GM21786 (cell line): ENCODE data around the gene ARHGAP26.

Source experiments
- ATAC-seq: cut with Tn5 transposase; IDR thresholded peaks from one replicate; pipeline ENCODE4 v1.9.1; 2021; ENCODE audit not compliant: unreplicated experiment

ARHGAP26 gene

GRCh38 chr5:143056339-143056704 is 286.1 kb downstream of the ARHGAP26 start:
- ATAC-seq: no peak

- ATAC-seq: peak; percentile 25
Observed at GRCh38 chr5:143056792-143057579, 286.8 kb downstream of the ARHGAP26 start.

GRCh38 chr5:143057580-143057999 is 287.4 kb downstream of the ARHGAP26 start:
- peak; percentile 49 for ATAC-seq

GRCh38 chr5:143059355-143059754 is 289.2 kb downstream of the ARHGAP26 start:
- ATAC-seq: no peak

- no peak for ATAC-seq
Observed at GRCh38 chr5:143059976-143060765, 290.0 kb downstream of the ARHGAP26 start.

GRCh38 chr5:143061161-143061945 is 291.2 kb downstream of the ARHGAP26 start:
- ATAC-seq: no peak

- ATAC-seq: no peak
Observed at GRCh38 chr5:143062379-143062778, 292.2 kb downstream of the ARHGAP26 start.

- no peak for ATAC-seq
Observed at GRCh38 chr5:143063175-143063970, 293.2 kb downstream of the ARHGAP26 start.

- ATAC-seq: no peak
Observed at GRCh38 chr5:143064218-143064641, 294.1 kb downstream of the ARHGAP26 start.

- no peak for ATAC-seq
Observed at GRCh38 chr5:143064676-143065075, 294.5 kb downstream of the ARHGAP26 start.

GRCh38 chr5:143065185-143065965 is 295.2 kb downstream of the ARHGAP26 start:
- ATAC-seq: no peak

GRCh38 chr5:143065996-143066522 is 295.9 kb downstream of the ARHGAP26 start:
- no peak for ATAC-seq

GRCh38 chr5:143066556-143067281 is 296.5 kb downstream of the ARHGAP26 start:
- peak; percentile 70 for ATAC-seq

- ATAC-seq: no peak
Observed at GRCh38 chr5:143068712-143069111, 298.5 kb downstream of the ARHGAP26 start.

GRCh38 chr5:143071927-143072326 is 301.8 kb downstream of the ARHGAP26 start:
- ATAC-seq: no peak

- ATAC-seq: no peak
Observed at GRCh38 chr5:143072734-143073133, 302.6 kb downstream of the ARHGAP26 start.

- no peak for ATAC-seq
Observed at GRCh38 chr5:143073766-143074165, 303.6 kb downstream of the ARHGAP26 start.

GRCh38 chr5:143074414-143074996 is 304.3 kb downstream of the ARHGAP26 start:
- no peak for ATAC-seq
